Upper lobe of right lung (tissue), 1 donor: Measurements from ENCODE around the gene CCDC85C. TPM values are rescaled to one million over a fixed set of nuclear protein-coding genes. Genes with fewer than 3 reads are reported as not detected.

Source experiments
- ATAC-seq: fragments of 200-7000 bp; cut with Tn5 transposase; one replicate; pipeline ENCODE4 v1.9.1; 2020; ENCODE audit warnings: mild to moderate bottlenecking, moderate library complexity
- DNase-seq: peaks from one replicate; pipeline ENCODE4 v3.0.0-alpha.2; 2020
- H3K27ac ChIP-seq: fragments of 200-600 bp; one replicate; pipeline ENCODE4 v1.8.0; 2022
- H3K27me3 ChIP-seq: fragments of 200-600 bp; one replicate; pipeline ENCODE4 v1.8.0; 2022; ENCODE audit warnings: mild to moderate bottlenecking
- H3K36me3 ChIP-seq: fragments of 200-600 bp; one replicate; pipeline ENCODE4 v1.8.0; 2022
- H3K4me1 ChIP-seq: fragments of 200-600 bp; one replicate; pipeline ENCODE4 v1.8.0; 2022
- H3K4me3 ChIP-seq: fragments of 200-600 bp; one replicate; pipeline ENCODE4 v1.8.0; 2022; ENCODE audit warnings: mild to moderate bottlenecking
- H3K9me3 ChIP-seq: fragments of 200-600 bp; one replicate; pipeline ENCODE4 v1.8.0; 2022
- CTCF ChIP-seq: fragments of 200-600 bp; IDR thresholded peaks from one replicate; pipeline ENCODE4 v1.8.0; 2022; ENCODE audit warnings: antibody characterized with exemption
- intact Hi-C: fragments of 100-400 bp; cut with DNase I; formaldehyde crosslinking; loops from one replicate; pipeline ENCODE4 v1.11.0; 2022
- total RNA-seq: library from RNA; stranded (reverse); fragmentation: NEBNext Ultra II Directional; extraction: Animal tissue kit (Norgen Biotek cat#: 25700); gene quantifications from one replicate; pipeline ENCODE4 v1.2.1, GENCODE V29; 2021
- donor health status: DM: no; HTN: yes; CAD: no; lungs with severe emphysema.

The CCDC85C gene
- total RNA-seq, 1 donor from 2014 or later: 22.6 TPM

DNA sequence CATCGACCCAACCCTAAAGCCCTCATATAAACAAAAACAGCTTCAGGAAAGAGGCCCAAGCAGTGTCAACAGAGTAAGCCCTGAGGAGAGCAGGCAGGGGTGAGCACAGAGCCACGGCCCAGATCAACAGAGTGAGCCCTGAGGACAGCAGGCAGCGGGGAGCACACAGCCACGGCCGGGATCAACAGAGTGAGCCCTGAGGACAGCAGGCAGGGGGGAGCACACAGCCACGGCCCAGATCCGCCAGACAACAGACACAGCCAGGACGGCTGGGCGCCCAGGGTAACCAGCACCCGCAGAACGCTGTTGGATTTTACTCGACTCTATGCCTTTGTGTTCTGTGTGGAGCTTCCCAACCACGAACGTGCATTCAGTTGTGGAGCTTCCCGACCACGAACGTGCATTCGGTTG is 15.0 kb downstream of the CCDC85C start:
- H3K4me1 ChIP-seq: peaks cover 18% of the 10 kb centered on the region
- no peak overlapping the region for H3K27ac ChIP-seq
- H3K4me3 ChIP-seq: no peak overlapping the region
- no peak for TF ChIP-seq CTCF
- DNase-seq: no peak
- H3K27me3 ChIP-seq: no peaks in the 10 kb centered on the region
- no peaks in the 10 kb centered on the region for H3K9me3 ChIP-seq
- intact Hi-C loops: no loop called here
- no peak for ATAC-seq
- H3K36me3 ChIP-seq: no peaks in the 10 kb centered on the region

GRCh38 chr14:99587460-99588278 is 16.3 kb downstream of the CCDC85C start:
- Histone ChIP-seq H3K27ac (no peak overlapping the region), H3K27me3 (no peaks in the 10 kb centered on the region), H3K4me1 (peaks cover 14% of the 10 kb centered on the region), H3K9me3 (no peaks in the 10 kb centered on the region), H3K36me3 (no peaks in the 10 kb centered on the region), H3K4me3 (no peak overlapping the region)
- no peak for DNase-seq
- intact Hi-C loops: no loop called here
- ATAC-seq: no peak
- no peak for TF ChIP-seq CTCF

- no peak for TF ChIP-seq CTCF
- Histone ChIP-seq H3K27ac (no peak overlapping the region), H3K36me3 (no peaks in the 10 kb centered on the region), H3K27me3 (no peaks in the 10 kb centered on the region), H3K4me1 (peaks cover 14% of the 10 kb centered on the region), H3K4me3 (no peak overlapping the region), H3K9me3 (no peaks in the 10 kb centered on the region)
- no peak for DNase-seq
- intact Hi-C loops: no loop called here
- no peak for ATAC-seq
These were observed 17.1 kb downstream of the CCDC85C start for GRCh38 chr14:99586761-99587459.

DNA sequence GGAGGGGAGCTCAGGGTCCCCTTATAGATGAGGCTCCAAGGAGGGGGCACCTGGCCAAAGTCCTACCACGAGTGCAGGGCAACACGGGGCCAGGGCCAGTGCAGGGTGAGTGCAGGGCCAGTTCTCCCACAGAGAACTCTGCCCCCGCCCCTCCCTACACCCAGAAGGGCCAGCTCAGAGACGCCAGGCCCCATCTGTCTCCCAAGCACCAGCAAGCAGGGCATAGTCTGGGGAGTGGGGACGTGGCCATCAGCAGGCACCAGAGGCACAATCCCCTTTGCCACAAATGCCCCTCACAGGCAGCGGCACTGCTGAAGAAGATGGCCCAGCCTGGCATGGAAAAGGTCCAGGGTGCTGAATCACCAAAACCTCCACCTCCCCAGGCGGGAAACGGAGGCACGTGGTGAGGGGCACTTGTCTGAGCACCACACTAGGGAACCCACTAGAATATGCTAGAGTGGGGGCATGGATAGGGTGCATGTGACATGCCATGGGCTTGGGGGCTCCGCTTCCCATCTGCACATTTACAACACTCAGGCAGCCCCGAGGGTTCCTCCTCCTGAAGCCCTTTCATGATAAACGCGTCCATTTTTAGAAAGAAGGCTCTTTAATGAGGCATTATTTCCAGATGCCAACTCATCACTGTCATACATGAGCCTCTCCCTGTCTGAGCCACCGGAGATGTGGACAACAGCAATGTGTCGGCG is 17.8 kb downstream of the CCDC85C start:
- Histone ChIP-seq H3K27me3 (no peaks in the 10 kb centered on the region), H3K4me3 (no peak overlapping the region), H3K9me3 (no peaks in the 10 kb centered on the region), H3K27ac (no peak overlapping the region), H3K36me3 (no peaks in the 10 kb centered on the region), H3K4me1 (peaks cover 14% of the 10 kb centered on the region)
- intact Hi-C loops: no loop called here
- no peak for DNase-seq
- TF ChIP-seq CTCF: no peak
- no peak for ATAC-seq

DNA sequence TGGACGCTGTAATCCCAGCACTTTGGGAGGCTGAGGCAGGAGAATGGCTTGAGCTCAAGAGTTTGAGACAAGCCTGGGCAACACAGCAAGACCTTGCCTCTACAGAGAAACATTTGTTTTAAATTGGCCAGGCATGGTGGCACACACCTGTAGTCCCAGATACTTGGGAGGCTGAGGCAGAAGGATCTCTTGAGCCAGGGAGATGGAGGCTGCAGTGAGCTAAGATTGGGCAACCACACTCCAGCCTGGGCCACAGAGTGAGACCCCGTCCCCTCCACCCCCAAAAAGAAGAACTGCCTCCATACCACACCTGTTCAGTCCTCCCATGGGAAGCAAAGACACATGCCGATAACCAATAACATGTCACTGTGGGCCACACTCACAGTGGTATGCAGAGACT is 19.2 kb downstream of the CCDC85C start:
- no peak for ATAC-seq
- TF ChIP-seq CTCF: no peak
- Histone ChIP-seq H3K9me3 (no peaks in the 10 kb centered on the region), H3K27me3 (no peaks in the 10 kb centered on the region), H3K27ac (no peak overlapping the region), H3K36me3 (no peaks in the 10 kb centered on the region), H3K4me1 (peaks cover 8% of the 10 kb centered on the region), H3K4me3 (no peak overlapping the region)
- intact Hi-C loops: no loop called here
- no peak for DNase-seq
